Naive B cell (primary cell): Measurements from ENCODE around the gene FLVCR1. TPM values are rescaled to one million over a fixed set of nuclear protein-coding genes. Genes with fewer than 3 reads are reported as not detected.
A peak's percentile ranks its signal among the peaks of the same experiment; 100 is the strongest.
"Not testable (repeated sequence)": the region's sequence is repeated elsewhere in the genome, so short reads cannot be mapped to it uniquely, and the experiment has no call there.

Source experiments
- ATAC-seq, 2 donors: fragments of 150-1000 bp; cut with Tn5 transposase; 2 replicates each; pipeline ENCODE4 v1.10.0; 2021; ENCODE audit warnings: low read depth in 2 of 2, mild to moderate bottlenecking in 2 of 2, moderate library complexity in 2 of 2
- DNase-seq: peaks from one replicate; pipeline ENCODE4 v3.0.0; 2022
- H3K27ac Mint-ChIP-seq, 6 donors: one replicate each; pipeline ENCODE4 v1.8.0; 2020 to 2022; ENCODE audit warnings: mild to moderate bottlenecking in 6 of 6, mixed read lengths in 6 of 6, moderate library complexity in 5 of 6, inconsistent platforms in 2 of 6
- H3K27me3 Mint-ChIP-seq, 3 donors: one replicate each; pipeline ENCODE4 v1.8.0; 2021 to 2022; ENCODE audit warnings: mixed read lengths in 3 of 3, mild to moderate bottlenecking in 1 of 3
- H3K36me3 Mint-ChIP-seq, 2 donors: one replicate each; pipeline ENCODE4 v1.8.0; 2020 to 2022; ENCODE audit warnings: mixed read lengths in 2 of 2, inconsistent platforms in 1 of 2, mild to moderate bottlenecking in 1 of 2
- H3K4me1 Mint-ChIP-seq, 3 donors: one replicate each; pipeline ENCODE4 v1.8.0; 2020 to 2022; ENCODE audit warnings: mixed read lengths in 3 of 3, inconsistent platforms in 1 of 3, mild to moderate bottlenecking in 1 of 3, moderate library complexity in 1 of 3
- H3K4me3 Mint-ChIP-seq, 8 donors: one replicate each; pipeline ENCODE4 v1.8.0; 2020 to 2022; ENCODE audit warnings: mild to moderate bottlenecking in 8 of 8, mixed read lengths in 8 of 8, moderate library complexity in 8 of 8, inconsistent platforms in 2 of 8
- H3K9me3 Mint-ChIP-seq, 7 donors: one replicate each; pipeline ENCODE4 v1.8.0; 2020 to 2022; ENCODE audit warnings: mixed read lengths in 7 of 7, mild to moderate bottlenecking in 5 of 7, inconsistent platforms in 2 of 7, moderate library complexity in 1 of 7
- polyA plus RNA-seq, 6 donors: library from polyadenylated mRNA; unstranded; fragments of 300-500 nt; fragmentation: Illumina TruSeq; gene quantifications; one replicate each; pipeline ENCODE4 v1.2.3, GENCODE V29; 2021; ENCODE audit warnings: low read depth in 6 of 6

Gene FLVCR1
- polyA plus RNA-seq, 6 donors from 2014 or later = 1.0 to 4.6 (median 2.5) TPM

DNA sequence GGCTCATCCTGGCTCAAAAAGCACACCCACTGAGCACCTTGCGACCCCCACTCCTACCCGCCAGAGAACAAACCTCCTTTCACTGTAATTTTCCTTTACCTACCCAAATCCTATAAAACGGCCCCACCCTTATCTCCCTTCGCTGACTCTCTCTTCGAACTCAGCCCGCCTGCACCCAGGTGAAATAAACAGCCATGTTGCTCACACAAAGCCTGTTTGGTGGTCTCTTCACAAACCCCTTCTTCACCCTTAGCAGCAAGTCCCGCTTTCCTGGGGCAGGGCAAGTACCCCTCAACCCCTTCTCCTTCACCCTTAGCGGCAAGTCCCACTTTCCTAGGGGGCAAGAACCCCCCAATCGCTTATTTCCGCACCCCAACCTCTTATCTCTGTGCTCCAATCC lies 52.1 kb downstream of the FLVCR1 start:
- DNase-seq, H3K9me3 Mint-ChIP-seq, H3K27me3 Mint-ChIP-seq, H3K4me1 Mint-ChIP-seq, ATAC-seq, H3K36me3 Mint-ChIP-seq, H3K4me3 Mint-ChIP-seq: not testable (repeated sequence)
- H3K27ac Mint-ChIP-seq = peak overlapping the region in 1 of 6 donors; percentile 20

DNA sequence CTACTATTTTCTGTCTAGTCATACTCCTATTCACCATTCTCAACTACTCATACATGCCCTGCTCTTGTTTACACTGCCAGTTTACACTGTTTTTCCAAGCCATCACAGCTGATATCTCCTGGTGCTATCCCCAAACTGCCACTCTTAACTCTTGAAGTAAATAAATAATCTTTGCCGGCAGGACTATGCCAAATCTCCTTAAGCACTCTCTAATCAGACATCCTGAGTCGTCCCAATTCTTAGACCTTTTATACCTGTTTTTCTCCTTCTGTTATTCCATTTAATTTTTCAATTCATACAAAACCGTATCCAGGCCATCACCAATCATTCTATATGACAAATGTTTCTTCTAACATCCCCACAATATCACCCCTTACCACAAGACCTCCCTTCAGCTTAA lies 55.6 kb downstream of the FLVCR1 start:
- ATAC-seq, H3K9me3 Mint-ChIP-seq, H3K36me3 Mint-ChIP-seq, H3K27ac Mint-ChIP-seq, H3K4me3 Mint-ChIP-seq, DNase-seq, H3K4me1 Mint-ChIP-seq: not testable (repeated sequence)
- peaks cover 3 to 27% (median 24%) of the 10 kb centered on the region in 3 donors for H3K27me3 Mint-ChIP-seq

DNA sequence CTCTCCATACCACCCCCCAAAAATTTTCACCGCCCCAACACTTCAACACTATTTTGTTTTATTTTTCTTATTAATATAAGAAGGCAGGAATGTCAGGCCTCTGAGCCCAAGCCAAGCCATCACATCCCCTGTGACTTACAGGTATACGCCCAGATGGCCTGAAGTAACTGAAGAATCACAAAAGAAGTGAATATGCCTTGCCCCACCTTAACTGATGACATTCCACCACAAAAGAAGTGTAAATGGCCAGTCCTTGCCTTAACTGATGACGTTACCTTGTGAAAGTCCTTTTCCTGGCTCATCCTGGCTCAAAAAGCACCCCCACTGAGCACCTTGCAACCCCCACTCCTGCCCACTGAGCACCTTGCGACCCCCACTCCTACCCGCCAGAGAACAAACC lies 56.0 kb downstream of the FLVCR1 start:
- H3K4me1 Mint-ChIP-seq, H3K27ac Mint-ChIP-seq, H3K4me3 Mint-ChIP-seq, DNase-seq, H3K9me3 Mint-ChIP-seq, H3K36me3 Mint-ChIP-seq, ATAC-seq: not testable (repeated sequence)
- peaks cover 3 to 28% (median 24%) of the 10 kb centered on the region in 3 donors for H3K27me3 Mint-ChIP-seq

DNA sequence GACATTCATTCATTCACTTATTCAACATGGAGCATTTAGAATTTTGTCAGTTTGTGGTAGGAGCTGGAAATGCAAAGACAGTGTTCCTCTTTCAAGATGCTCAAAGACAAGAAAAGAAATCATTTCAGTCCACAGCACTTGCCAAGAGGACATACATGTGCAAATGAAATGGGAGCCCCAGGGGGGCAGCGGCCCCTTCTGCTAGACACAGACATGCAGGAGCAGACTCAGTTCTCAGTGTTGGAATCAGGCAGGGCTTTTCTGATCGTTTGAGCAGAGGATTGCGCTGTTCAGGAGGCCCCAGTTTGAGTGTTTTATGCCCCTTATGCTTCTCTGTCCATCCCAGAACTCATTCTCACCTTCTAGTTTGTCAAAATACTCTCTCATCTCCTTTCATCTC lies 56.7 kb downstream of the FLVCR1 start:
- H3K27ac Mint-ChIP-seq = peak overlapping the region in 3 of 6 donors; percentile 3 to 50 (median 9)
- no peak for DNase-seq
- H3K4me3 Mint-ChIP-seq = no peak overlapping the region
- H3K36me3 Mint-ChIP-seq = no peaks in the 10 kb centered on the region
- peaks cover 5 to 10% (median 8%) of the 10 kb centered on the region in 3 donors for H3K4me1 Mint-ChIP-seq
- H3K27me3 Mint-ChIP-seq = peaks cover 3 to 28% (median 24%) of the 10 kb centered on the region in 3 donors
- no peak for ATAC-seq
- no peaks in the 10 kb centered on the region for H3K9me3 Mint-ChIP-seq

DNA sequence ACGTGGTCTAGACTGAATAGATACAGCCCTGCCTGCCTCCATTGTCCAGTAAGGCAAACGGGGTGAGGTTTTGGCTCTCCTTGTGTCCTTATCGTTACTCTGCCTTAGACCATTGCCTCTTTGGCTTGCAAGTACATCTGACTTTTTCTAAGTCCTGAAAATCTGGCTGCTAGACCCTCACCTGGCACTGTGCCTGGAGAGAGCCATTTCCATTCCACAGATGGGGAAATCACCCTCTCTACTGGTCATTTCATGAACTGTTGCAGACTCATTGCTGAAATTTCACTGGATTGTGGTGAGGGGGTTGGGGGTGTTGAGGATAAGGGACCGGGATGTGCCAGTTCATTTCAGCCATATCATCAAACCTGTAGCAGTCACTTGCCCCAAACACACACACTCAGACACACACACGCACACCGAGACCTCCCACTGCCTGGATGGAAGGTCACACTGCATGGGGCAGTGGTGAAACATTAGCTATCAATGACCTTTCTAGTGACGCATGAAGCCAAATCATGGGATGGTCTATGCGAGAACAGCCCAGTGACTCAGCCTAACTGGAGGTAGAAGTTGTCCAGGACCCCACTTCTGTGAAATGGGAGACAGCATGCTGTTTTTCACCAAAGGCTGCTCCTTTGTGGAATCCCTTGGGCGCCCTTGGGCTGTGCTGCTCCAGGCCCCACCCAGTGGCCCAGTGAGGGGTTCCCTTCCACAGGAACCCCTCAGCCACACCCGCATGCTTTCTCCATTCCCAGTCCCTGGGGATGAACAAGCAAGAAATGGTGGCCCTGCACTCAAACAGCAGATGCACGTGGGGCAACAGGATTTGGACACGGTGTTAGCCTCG lies 57.4 kb downstream of the FLVCR1 start:
- H3K4me3 Mint-ChIP-seq = no peak overlapping the region
- DNase-seq (no peak), ATAC-seq (no peak)
- H3K9me3 Mint-ChIP-seq = no peaks in the 10 kb centered on the region
- peak overlapping the region in 1 of 6 donors; percentile 50 for H3K27ac Mint-ChIP-seq
- H3K27me3 Mint-ChIP-seq = peaks cover 3 to 27% (median 25%) of the 10 kb centered on the region in 3 donors
- H3K4me1 Mint-ChIP-seq = peaks cover 5 to 10% (median 8%) of the 10 kb centered on the region in 3 donors
- H3K36me3 Mint-ChIP-seq = no peaks in the 10 kb centered on the region

DNA sequence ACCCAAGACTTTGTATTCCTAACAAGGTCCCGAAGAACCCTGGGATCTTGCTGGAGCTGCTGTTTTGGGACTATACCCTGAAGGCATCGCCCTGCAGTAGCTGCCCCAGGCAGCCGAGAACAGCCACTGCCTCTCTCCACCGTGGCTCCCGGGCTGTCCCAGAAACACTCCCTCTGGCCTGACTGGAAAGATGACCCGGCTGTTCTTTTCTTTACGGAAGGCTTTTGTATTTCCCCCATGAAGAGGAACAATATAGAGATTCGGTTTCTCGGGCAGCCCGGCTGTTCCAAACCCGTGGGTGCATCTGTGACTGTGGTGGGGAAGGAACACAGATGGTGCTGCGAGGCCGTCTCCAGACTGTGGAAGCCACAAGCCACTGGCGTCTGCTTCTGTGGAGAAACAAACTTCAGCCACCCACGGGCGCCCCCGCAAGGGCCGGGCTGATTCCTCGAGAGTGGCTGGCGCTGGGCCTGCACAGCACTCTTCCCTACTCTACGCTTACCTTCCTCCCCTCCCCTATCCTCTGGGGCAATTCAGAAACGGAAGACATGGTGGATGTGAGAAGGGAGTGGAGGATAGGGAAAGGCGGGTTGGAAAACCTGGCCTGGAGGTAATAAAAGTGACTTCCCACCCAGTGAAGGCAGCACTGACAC lies 58.5 kb downstream of the FLVCR1 start:
- peak in 1 of 2 donors; percentile 21 for ATAC-seq
- H3K27me3 Mint-ChIP-seq = peaks cover 10 to 39% (median 29%) of the 10 kb centered on the region in 3 donors

DNA sequence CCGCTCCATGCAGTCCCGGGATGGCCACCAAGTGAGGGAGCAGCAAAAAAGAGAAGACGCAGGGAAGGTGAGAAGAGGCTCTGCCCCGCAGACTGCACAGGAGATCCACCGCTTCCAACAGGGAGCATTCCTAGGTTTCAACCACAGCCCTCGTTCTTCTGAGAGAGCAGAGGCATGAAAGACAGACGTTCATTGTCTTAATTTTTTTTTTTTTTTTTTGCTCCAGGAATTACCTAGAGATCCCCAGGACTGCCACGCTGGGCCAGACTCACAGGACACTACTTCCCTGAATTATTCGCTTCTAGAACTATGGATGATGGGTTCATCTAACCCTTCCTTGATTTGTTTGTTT lies 59.0 kb downstream of the FLVCR1 start:
- Mint-ChIP-seq H3K27ac (no peak overlapping the region), H3K9me3 (no peaks in the 10 kb centered on the region), H3K4me3 (no peak overlapping the region), H3K4me1 (peaks cover 5 to 10% (median 8%) of the 10 kb centered on the region in 3 donors), H3K27me3 (peaks cover 10 to 40% (median 29%) of the 10 kb centered on the region in 3 donors), H3K36me3 (no peaks in the 10 kb centered on the region)
- ATAC-seq (no peak), DNase-seq (no peak)

More for the DNA sequence above, 58.5 kb downstream of the FLVCR1 start:
- no peaks in the 10 kb centered on the region for H3K9me3 Mint-ChIP-seq
- no peaks in the 10 kb centered on the region for H3K36me3 Mint-ChIP-seq
- peak overlapping the region in 2 of 6 donors; percentile 22 to 51 for H3K27ac Mint-ChIP-seq
- peak overlapping the region in 1 of 8 donors; percentile 21 for H3K4me3 Mint-ChIP-seq
- no peak for DNase-seq
- H3K4me1 Mint-ChIP-seq = peaks cover 5 to 10% (median 8%) of the 10 kb centered on the region in 3 donors

DNA sequence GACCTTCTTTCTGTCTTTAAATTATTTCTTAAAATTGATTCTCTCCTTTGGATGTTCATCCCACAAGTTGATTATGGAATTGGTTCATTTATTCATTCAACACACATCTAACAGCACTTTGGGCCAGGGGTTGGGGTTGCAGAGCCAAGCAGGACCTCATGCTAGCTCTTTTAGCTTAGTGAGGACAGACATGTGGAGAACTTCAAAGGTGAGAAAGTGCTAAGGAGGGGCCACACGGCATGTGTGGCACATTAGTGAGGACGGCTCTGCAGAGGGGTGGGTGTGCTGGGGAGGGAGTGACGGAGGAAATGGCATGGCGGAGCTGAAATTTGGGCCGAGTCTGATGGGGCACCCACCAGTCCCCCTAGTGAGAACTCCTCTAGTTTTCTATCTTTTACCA lies 59.8 kb downstream of the FLVCR1 start:
- DNase-seq (no peak), ATAC-seq (no peak)
- no peak overlapping the region for H3K27ac Mint-ChIP-seq
- no peaks in the 10 kb centered on the region for H3K9me3 Mint-ChIP-seq
- no peaks in the 10 kb centered on the region for H3K36me3 Mint-ChIP-seq
- H3K4me3 Mint-ChIP-seq = peak overlapping the region in 1 of 8 donors; percentile 66
- H3K4me1 Mint-ChIP-seq = peaks cover 5 to 10% (median 8%) of the 10 kb centered on the region in 3 donors
- H3K27me3 Mint-ChIP-seq = peaks cover 10 to 46% (median 34%) of the 10 kb centered on the region in 3 donors

DNA sequence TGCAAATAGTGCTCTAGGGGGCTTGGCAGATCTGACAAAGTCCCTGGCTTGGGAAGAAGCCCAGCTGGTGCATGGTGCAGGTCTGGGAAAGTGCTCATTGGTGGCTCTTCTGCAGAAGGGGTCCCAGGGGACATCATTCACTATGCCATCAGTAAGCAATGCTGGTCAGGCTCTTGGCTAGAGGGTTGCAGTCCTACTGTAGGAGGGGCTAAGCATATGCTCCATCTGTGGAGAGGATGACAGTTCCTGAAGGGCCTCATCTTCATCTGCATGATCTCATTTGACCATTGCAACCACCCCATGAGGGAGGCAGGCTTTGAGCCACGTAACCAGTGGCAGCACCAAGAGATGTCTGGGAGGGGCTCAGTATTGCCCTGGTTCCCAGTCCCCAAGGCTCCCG lies 60.7 kb downstream of the FLVCR1 start:
- Mint-ChIP-seq H3K4me1 (peaks cover 5 to 10% (median 8%) of the 10 kb centered on the region in 3 donors), H3K27me3 (peaks cover 10 to 48% (median 34%) of the 10 kb centered on the region in 3 donors), H3K27ac (no peak overlapping the region), H3K9me3 (no peaks in the 10 kb centered on the region), H3K36me3 (no peaks in the 10 kb centered on the region), H3K4me3 (no peak overlapping the region)
- DNase-seq (no peak), ATAC-seq (no peak)

DNA sequence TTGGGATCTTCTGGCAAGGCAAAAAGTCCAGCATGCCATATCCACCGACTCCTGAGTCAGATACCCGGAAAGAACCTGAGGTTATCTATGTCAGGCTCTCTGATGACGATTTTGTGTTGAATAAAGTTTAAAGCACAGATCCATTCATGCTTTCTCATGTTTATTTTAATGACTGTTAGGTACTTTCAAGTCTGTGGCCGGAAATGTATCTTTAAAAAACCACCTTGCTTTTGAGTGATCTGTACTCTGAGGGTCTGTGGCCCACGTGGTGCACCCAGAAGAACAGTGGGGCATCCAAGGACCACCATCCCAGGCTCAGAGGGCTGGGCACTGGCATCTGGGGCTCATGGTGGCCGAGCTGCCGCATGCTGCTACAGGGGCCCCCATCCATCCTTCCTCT lies 62.2 kb downstream of the FLVCR1 start:
- no peaks in the 10 kb centered on the region for H3K36me3 Mint-ChIP-seq
- H3K27ac Mint-ChIP-seq = no peak overlapping the region
- H3K27me3 Mint-ChIP-seq = peaks cover 13 to 59% (median 44%) of the 10 kb centered on the region in 3 donors
- DNase-seq (no peak), ATAC-seq (no peak)
- peaks cover 5 to 10% (median 8%) of the 10 kb centered on the region in 3 donors for H3K4me1 Mint-ChIP-seq
- no peak overlapping the region for H3K4me3 Mint-ChIP-seq
- H3K9me3 Mint-ChIP-seq = no peaks in the 10 kb centered on the region

DNA sequence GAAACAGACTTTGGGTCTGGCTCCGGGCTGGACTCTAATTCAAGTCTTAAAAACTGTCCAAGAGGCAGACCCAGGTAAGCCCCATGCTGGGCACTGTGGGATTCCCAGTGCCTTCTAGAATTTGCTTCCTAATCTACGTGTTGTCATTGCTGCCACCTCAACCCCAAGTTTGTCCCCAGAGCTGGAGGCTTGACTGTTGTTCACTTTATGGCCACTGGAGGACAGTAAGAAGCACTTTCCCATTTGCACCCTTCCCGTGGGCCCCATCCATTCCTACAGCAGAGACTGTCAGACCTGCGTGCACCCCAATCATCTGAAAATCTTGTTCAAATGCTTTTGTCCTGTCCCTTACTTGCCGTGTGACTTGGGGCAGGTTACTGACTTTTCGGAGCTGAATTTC lies 62.8 kb downstream of the FLVCR1 start:
- no peaks in the 10 kb centered on the region for H3K36me3 Mint-ChIP-seq
- no peak overlapping the region for H3K27ac Mint-ChIP-seq
- no peaks in the 10 kb centered on the region for H3K9me3 Mint-ChIP-seq
- H3K27me3 Mint-ChIP-seq = peaks cover 13 to 59% (median 44%) of the 10 kb centered on the region in 3 donors
- no peak for DNase-seq
- H3K4me1 Mint-ChIP-seq = peaks cover 5 to 15% (median 13%) of the 10 kb centered on the region in 3 donors
- H3K4me3 Mint-ChIP-seq = no peak overlapping the region
- ATAC-seq = no peak

DNA sequence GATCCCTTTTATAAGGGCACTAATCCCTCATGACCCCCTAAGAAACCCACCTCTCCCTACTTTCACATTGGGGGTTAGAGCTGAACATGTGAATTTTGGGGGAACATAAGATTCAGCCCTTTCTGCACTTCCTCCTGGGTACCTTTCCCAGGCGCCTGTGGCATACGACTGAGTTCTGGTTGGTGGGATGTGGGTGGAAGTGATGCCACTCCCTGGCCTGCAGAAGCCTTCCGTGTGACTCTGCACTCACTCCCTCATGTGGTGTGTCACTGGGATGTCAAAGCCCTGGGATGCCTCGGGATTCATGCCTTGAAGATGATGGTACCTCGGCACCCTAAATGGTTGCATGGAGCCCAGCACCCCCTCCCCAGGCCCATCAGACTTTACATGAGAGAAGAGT lies 63.9 kb downstream of the FLVCR1 start:
- Mint-ChIP-seq H3K27me3 (peaks cover 13 to 50% (median 35%) of the 10 kb centered on the region in 3 donors), H3K9me3 (peaks cover 0 to 7% (median 0%) of the 10 kb centered on the region in 7 donors), H3K4me1 (peaks cover 1 to 8% (median 4%) of the 10 kb centered on the region in 3 donors), H3K27ac (no peak overlapping the region), H3K36me3 (no peaks in the 10 kb centered on the region), H3K4me3 (no peak overlapping the region)
- DNase-seq (no peak), ATAC-seq (no peak)

DNA sequence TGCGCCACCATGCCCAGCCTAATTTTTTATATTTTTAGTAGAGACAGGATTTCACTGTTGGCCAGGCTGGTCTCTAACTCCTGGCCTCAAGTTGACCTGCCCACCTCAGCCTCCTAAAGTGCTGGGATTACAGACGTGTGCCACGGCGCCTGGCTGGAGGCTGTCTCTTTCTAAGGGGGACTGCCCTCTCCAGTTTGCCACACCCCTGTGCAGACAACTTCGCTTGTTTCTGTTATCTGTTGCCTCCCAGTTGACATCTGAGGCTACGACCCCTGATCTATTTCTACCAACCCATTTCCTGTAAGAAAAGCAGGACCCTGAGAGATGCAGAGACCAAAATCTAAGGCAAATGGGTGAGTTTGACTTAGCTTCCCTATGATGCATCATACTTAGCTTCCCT lies 68.3 kb downstream of the FLVCR1 start:
- no peak overlapping the region for H3K27ac Mint-ChIP-seq
- H3K9me3 Mint-ChIP-seq = peaks cover 0 to 10% (median 0%) of the 10 kb centered on the region in 7 donors
- H3K36me3 Mint-ChIP-seq = no peaks in the 10 kb centered on the region
- ATAC-seq = no peak
- no peak for DNase-seq
- H3K4me1 Mint-ChIP-seq = peaks cover 0 to 7% (median 3%) of the 10 kb centered on the region in 3 donors
- H3K27me3 Mint-ChIP-seq = peaks cover 6 to 23% (median 16%) of the 10 kb centered on the region in 3 donors
- no peak overlapping the region for H3K4me3 Mint-ChIP-seq
